HG03575 (cell line): ENCODE measurements around the gene WFDC8.
"Not testable (repeated sequence)": the region's sequence is repeated elsewhere in the genome, so short reads cannot be mapped to it uniquely, and the experiment has no call there.

ENCODE experiments used
- ATAC-seq: cut with Tn5 transposase; IDR thresholded peaks from one replicate; pipeline ENCODE4 v1.9.1; 2021; ENCODE audit not compliant: unreplicated experiment, insufficient number of reproducible peaks, low FRiP score; ENCODE audit errors: extremely low read depth

The WFDC8 gene

GRCh38 chr20:45579184-45579583, at the start of gene WFDC8:
WFDC8 (minus strand) TSS chr20:45579284; CDS start chr20:45579247, 37 bp downstream.
- ATAC-seq: no peak

GRCh38 chr20:45626540-45626939, 47.5 kb upstream of the WFDC8 start:
- ATAC-seq: no peak

GRCh38 chr20:45621593-45621992, 42.5 kb upstream of the WFDC8 start:
- ATAC-seq: no peak

- no peak for ATAC-seq
Measured at GRCh38 chr20:45617591-45617990, 38.5 kb upstream of the WFDC8 start.

- ATAC-seq: no peak
Measured at GRCh38 chr20:45612314-45612713, 33.2 kb upstream of the WFDC8 start.

- no peak for ATAC-seq
Measured at GRCh38 chr20:45611054-45611453, 32.0 kb upstream of the WFDC8 start.

GRCh38 chr20:45607810-45608209, 28.7 kb upstream of the WFDC8 start:
- no peak for ATAC-seq

- no peak for ATAC-seq
Measured at GRCh38 chr20:45595235-45595634, 16.2 kb upstream of the WFDC8 start.

GRCh38 chr20:45593498-45593897, 14.4 kb upstream of the WFDC8 start:
- ATAC-seq: no peak

GRCh38 chr20:45592574-45593189, 13.6 kb upstream of the WFDC8 start:
- ATAC-seq: no peak

- no peak for ATAC-seq
Measured at GRCh38 chr20:45589725-45590124, 10.6 kb upstream of the WFDC8 start.

GRCh38 chr20:45588800-45589199, 9.7 kb upstream of the WFDC8 start:
- no peak for ATAC-seq

GRCh38 chr20:45585986-45586385, 6.9 kb upstream of the WFDC8 start:
- not testable (repeated sequence) for ATAC-seq

- not testable (repeated sequence) for ATAC-seq
Measured at GRCh38 chr20:45584294-45584693, 5.2 kb upstream of the WFDC8 start.

- ATAC-seq: no peak
Measured at GRCh38 chr20:45583502-45583901, 4.4 kb upstream of the WFDC8 start.

- ATAC-seq: no peak
Measured at GRCh38 chr20:45581702-45582101, 2.6 kb upstream of the WFDC8 start.

GRCh38 chr20:45578231-45578630, 853 bp downstream of the WFDC8 start:
- ATAC-seq: no peak

GRCh38 chr20:45576995-45577394, 2.1 kb downstream of the WFDC8 start:
- ATAC-seq: no peak

GRCh38 chr20:45575931-45576330, 3.2 kb downstream of the WFDC8 start:
- no peak for ATAC-seq

- ATAC-seq: not testable (repeated sequence)
Measured at GRCh38 chr20:45569650-45570049, 9.4 kb downstream of the WFDC8 start.

GRCh38 chr20:45564760-45565276, 14.3 kb downstream of the WFDC8 start:
- no peak for ATAC-seq
